GM12891 (cell line): ENCODE data around the gene CCDC33.

Experiments
- POLR2A ChIP-seq: IDR thresholded peaks from 2 replicates; pipeline ENCODE4 v1.6.1; 2011; ENCODE audit warnings: low read depth, low read length, control low read depth
- POLR2AphosphoS5 ChIP-seq: IDR thresholded peaks from 2 replicates; pipeline ENCODE4 v1.6.1; 2011; ENCODE audit warnings: low read depth, low read length, control low read depth
- POU2F2 ChIP-seq: IDR thresholded peaks from 2 replicates; pipeline ENCODE4 v1.6.1; 2011; ENCODE audit warnings: low read depth, mild to moderate bottlenecking, control low read depth, low read length, moderate library complexity
- SPI1 ChIP-seq: IDR thresholded peaks from 2 replicates; pipeline ENCODE4 v1.6.1; 2011; ENCODE audit warnings: low read depth, low read length, control low read depth
- TAF1 ChIP-seq: IDR thresholded peaks from 2 replicates; pipeline ENCODE4 v1.6.1; 2011; ENCODE audit warnings: low read depth, low read length, control low read depth

DNA sequence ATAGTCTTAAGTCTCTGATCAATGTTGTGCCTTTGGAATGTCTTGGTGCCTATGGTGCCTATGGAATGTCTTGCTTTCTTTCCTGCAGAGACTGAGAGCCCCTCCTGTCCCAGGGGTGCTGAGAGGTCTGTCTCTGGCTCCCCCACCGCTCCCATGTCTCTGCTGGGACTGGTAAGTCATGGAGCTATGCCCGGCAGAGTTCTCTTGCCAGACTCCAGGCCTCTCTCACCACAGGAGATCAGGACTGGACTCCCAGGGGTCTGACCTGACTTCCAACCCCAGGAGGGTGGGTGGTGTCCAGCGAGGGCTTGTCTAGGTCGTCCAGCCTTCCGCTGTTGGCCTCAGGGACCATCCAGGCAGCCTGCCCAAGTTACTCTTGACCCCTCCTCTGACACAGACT, 145.4 kb downstream of the CCDC33 start:
- TF ChIP-seq POLR2AphosphoS5: no peak
- TF ChIP-seq POLR2A: no peak
- no peak for TF ChIP-seq TAF1
- TF ChIP-seq SPI1: no peak
- TF ChIP-seq POU2F2: no peak
